Activated T-cell treated with anti-CD3 and anti-CD28 coated beads, Interleukin-2, amount 50 U/mL, for 48 hours (primary cell): ENCODE results near the gene CYP19A1.

Experiments used
- DNase-seq, 2 experiments: peaks; one replicate each; pipeline ENCODE4 v3.0.0-alpha.2; 2020

CYP19A1 gene

GRCh38 chr15:51172193-51172592, 166.2 kb downstream of the CYP19A1 start:
- DNase-seq, result no peak

GRCh38 chr15:51171634-51171932, 166.8 kb downstream of the CYP19A1 start:
- DNase-seq, result no peak

DNA sequence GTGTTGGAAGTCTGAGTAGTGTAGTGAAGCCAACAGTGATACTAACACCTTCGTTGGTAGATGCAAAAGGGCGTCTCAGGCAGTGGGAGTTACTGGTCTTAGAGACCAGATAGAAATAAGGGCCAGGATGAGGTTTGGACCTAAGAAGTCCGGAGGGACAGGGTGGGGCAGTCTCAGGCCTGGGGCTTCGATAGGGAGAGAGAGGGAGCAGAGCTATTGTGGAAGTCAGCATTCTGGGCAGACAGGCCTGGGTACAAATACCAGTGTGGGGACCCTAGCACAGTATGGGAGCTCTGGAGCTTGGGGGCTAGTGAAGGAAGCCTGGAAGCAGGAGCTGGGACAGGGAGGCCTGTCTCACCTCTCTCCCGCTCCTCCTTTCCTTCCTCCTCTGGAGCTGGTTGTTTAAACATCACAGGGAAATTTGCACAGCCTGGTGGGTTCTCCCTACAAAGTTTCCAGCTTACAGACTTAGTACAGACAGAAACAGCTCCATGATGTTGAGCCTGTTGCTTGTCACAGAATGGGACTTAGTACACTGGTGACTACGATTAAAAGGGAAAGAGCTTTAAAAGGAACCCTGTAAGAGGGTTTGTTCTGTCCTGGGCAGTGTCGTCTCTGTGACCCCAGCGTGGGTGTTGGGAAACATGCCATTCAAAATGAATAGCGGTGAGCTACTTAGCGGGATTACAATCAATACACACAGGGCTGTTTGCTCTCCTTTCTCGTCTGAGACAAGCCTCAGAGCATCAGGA, 167.3 kb downstream of the CYP19A1 start:
- DNase-seq, result no peak

- no peak for DNase-seq
These were observed 169.7 kb downstream of the CYP19A1 start for GRCh38 chr15:51168700-51169099.

DNA sequence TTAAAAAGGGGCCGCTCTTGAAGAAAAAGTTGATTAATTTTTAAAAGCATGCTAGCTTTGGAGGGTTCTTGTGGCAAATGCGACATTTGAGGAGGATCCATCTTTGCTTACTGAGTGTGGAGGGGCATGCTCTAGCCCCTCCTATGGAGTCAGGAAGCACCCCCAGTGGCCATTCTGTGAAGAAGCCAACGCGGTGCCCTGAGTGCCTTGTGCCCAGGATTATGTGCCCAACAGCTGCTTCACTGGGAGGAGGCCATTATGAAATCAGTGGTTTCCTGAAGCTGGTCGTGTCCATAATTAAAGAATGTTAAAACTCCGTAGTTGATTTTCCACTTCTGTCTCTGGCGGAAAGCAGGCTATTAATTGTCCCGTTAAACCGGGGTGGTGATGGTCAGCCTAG, 174.6 kb downstream of the CYP19A1 start:
- DNase-seq, result no peak

DNA sequence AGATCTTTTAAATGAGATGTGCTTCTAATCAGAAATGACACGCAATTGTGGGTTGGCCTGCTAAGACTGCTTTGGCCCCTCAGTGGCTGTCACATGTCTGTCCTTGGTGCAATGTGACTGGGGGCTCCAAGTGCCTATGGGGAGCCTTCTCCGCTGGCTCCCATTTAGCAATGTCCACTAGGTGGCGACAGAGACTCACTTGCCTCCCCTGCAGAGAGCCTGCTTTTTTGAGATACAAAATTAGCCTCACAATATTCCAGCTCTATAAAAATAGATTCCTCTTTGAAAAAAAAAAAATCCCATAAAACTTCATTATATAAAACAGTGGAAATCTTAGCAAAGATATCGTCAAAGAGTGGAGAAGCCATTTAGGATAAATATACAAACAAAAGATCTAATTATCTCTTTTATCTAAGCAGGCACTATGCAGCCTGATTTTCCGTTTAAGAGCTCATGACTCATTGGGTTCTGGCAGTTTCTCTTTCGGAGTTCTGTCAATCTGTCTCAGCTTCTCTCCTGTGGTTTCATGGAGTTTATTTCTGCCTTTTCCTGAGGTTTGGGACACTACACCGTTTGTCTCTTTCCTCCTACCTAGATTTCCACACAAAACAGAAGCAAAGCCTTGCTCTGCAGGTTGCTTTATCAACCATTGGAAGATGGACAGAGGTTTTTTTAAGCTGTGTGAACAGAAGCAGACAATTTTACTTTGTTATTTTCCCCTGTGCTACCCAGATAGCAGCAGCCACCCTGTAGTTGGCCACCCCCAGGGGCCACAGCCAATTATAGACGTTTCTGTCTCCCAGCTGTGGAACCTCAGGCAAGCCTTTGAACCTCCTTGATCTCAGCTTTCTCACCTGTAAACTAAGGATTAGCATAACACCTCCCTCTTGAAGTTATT, 175.3 kb downstream of the CYP19A1 start:
- DNase-seq, result peak; percentile 72 to 74

GRCh38 chr15:51161491-51162220, 176.7 kb downstream of the CYP19A1 start:
- DNase-seq, result no peak

DNA sequence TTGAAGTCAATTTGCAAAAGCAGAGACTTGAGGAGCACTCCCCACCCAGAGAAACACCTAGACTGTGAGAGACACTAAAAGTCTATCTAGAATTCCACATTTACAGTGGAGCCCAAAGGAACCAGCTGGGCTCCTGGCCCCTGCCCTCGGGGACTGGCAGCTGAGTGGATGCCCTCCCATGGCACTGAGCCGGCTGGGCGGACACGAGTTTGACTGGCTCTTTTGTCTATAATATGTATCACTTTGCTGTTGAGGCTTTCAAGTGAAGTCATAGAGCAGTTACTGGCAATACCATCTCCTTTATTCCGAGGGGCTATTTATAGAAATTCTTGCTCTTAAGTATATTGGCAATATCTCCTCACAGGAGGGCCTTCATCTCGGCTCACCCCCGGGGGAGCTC, 177.9 kb downstream of the CYP19A1 start:
- DNase-seq, result no peak
